ENCODE data around the gene FBF1. TPM values are rescaled to one million over a fixed set of nuclear protein-coding genes. Genes with fewer than 3 reads are reported as not detected.

The FBF1 gene
- total and polyA plus RNA-seq, 9 of the 15 experiments (the other 6 are each of a cell fraction or from before 2014, with no cell fraction given): 0.46 to 14.9 (median 7.5) TPM

- WGBS (ENCODE audit: insufficient coverage, low coverage, missing lambda C conversion rate): 94% methylated on average over 18 of the region's 23 CpGs
- Histone ChIP-seq H3K27ac (ENCODE audit: extremely low read depth, low read depth, low read length) (no peak overlapping the region), H3K36me3 (ENCODE audit: control insufficient read depth, insufficient read depth, low read length) (peaks cover 67% of the 10 kb centered on the region; the same call in 2 of the 3 replicates), H3K9me1 (ENCODE audit: control insufficient read depth, insufficient read depth, low read length) (no peaks in the 10 kb centered on the region), H3K27me3 (ENCODE audit: control insufficient read depth in 2 of 2, insufficient read depth in 2 of 2, low read length in 2 of 2) (no peaks in the 10 kb centered on the region), H3K4me2 (ENCODE audit: insufficient read depth, low read length) (no peak overlapping the region), H3K9ac (ENCODE audit: insufficient read depth in 1 of 2, low read depth in 2 of 2, low read length in 2 of 2) (peak overlapping the region in 1 of 2 experiments; percentile 65; a peak in 2 of 4 replicates), H3K4me3 (no peak overlapping the region), H3K79me2 (ENCODE audit: control insufficient read depth, insufficient read depth, low read length) (peaks cover 39% of the 10 kb centered on the region), H3K4me1 (replicated peaks in 1 of 2; ENCODE audit: control insufficient read depth in 2 of 2, insufficient read depth in 2 of 2, low read length in 2 of 2) (peaks cover 12 to 73% of the 10 kb centered on the region in 2 experiments; a peak in 4 of 5 replicates), H4K20me1 (replicated peaks; ENCODE audit: control insufficient read depth, insufficient read depth, low read length) (no peaks in the 10 kb centered on the region), H3K9me3 (replicated peaks; ENCODE audit: control insufficient read depth, insufficient read depth, low read depth, low read length) (no peaks in the 10 kb centered on the region), H2AFZ (ENCODE audit: low read depth, low read length) (no peak overlapping the region)
- ATAC-seq (no peak), FAIRE-seq (no peak), DNase-seq (ENCODE audit: extremely low read depth in 1 of 4, low spot score in 3 of 4) (no peak)
- ChIA-PET CTCF (ENCODE audit: low intra/inter-chr PET ratio) (no interaction called here), POLR2A (interaction anchor here (0.8 to 15.9 kb wide), 8 partner anchors 10 to 736 kb away, joined by 3 to 169 read pairs (median 4); partner anchors contain the start of genes TRIM47 and WBP2)
- TF ChIP-seq RBFOX2 (IDR thresholded peaks at IDR 0.05; ENCODE audit: low read depth, low read length) (peak; percentile 50; the same call in 1 of the 2 replicates), POLR2G (IDR thresholded peaks at IDR 0.05; ENCODE audit: low read depth, low read length) (peak; percentile 52; the same call in 1 of the 2 replicates), RBM34 (IDR thresholded peaks at IDR 0.05; ENCODE audit: borderline replicate concordance, insufficient read depth, low read length) (no peak)
- in situ Hi-C loops (cut with MboI) (no loop called here), intact Hi-C loops (cut with micrococcal nuclease) (no loop called here)
- BruUV-seq (replicated peaks): no TSS peak
Observed at GRCh38 chr17:75899767-75900468, 40.9 kb downstream of the FBF1 start.

- no peak for FAIRE-seq
- no peak for ATAC-seq
- Histone ChIP-seq H4K20me1 (replicated peaks; ENCODE audit: control insufficient read depth, insufficient read depth, low read length) (no peaks in the 10 kb centered on the region), H3K79me2 (ENCODE audit: control insufficient read depth, insufficient read depth, low read length) (peaks cover 43% of the 10 kb centered on the region), H3K9ac (ENCODE audit: insufficient read depth in 1 of 2, low read depth in 2 of 2, low read length in 2 of 2) (peak overlapping the region in 1 of 2 experiments; percentile 38; a peak in 1 of 4 replicates), H3K4me2 (ENCODE audit: insufficient read depth, low read length) (no peak overlapping the region), H3K9me1 (ENCODE audit: control insufficient read depth, insufficient read depth, low read length) (peaks cover 4% of the 10 kb centered on the region), H3K4me3 (no peak overlapping the region), H3K27me3 (ENCODE audit: control insufficient read depth in 2 of 2, insufficient read depth in 2 of 2, low read length in 2 of 2) (no peaks in the 10 kb centered on the region), H2AFZ (ENCODE audit: low read depth, low read length) (no peak overlapping the region), H3K9me3 (replicated peaks; ENCODE audit: control insufficient read depth, insufficient read depth, low read depth, low read length) (no peaks in the 10 kb centered on the region), H3K27ac (ENCODE audit: extremely low read depth, low read depth, low read length) (no peak overlapping the region), H3K36me3 (ENCODE audit: control insufficient read depth, insufficient read depth, low read length) (peaks cover 69% of the 10 kb centered on the region; the same call in 2 of the 3 replicates), H3K4me1 (replicated peaks in 1 of 2; ENCODE audit: control insufficient read depth in 2 of 2, insufficient read depth in 2 of 2, low read length in 2 of 2) (peaks cover 13 to 77% of the 10 kb centered on the region in 2 experiments; a peak in 4 of 5 replicates)
- intact Hi-C loops (cut with micrococcal nuclease) (no loop called here), in situ Hi-C loops (cut with MboI) (no loop called here)
- 93% methylated on average over 12 of the region's 13 CpGs for WGBS (ENCODE audit: insufficient coverage, low coverage, missing lambda C conversion rate)
- ChIA-PET CTCF (ENCODE audit: low intra/inter-chr PET ratio) (no interaction called here), POLR2A (interaction anchor here (0.8 to 15.9 kb wide), 6 partner anchors 9 to 736 kb away, joined by 3 to 169 read pairs (median 4); partner anchors contain the start of genes TRIM47 and WBP2)
- TF ChIP-seq POLR2H (tag; IDR thresholded peaks at IDR 0.05; ENCODE audit: low read depth) (no peak), HDGF (IDR thresholded peaks at IDR 0.05) (no peak), ZNF583 (CRISPR knock-in tag; IDR thresholded peaks at IDR 0.05) (no peak), JUNB (CRISPR knock-in tag; conservative IDR thresholded peaks at IDR 0.05) (no peak), CXXC5 (CRISPR knock-in tag; IDR thresholded peaks at IDR 0.05) (no peak), MIER1 (IDR thresholded peaks at IDR 0.05; ENCODE audit: low read depth) (no peak), ZNF668 (CRISPR knock-in tag; IDR thresholded peaks at IDR 0.05) (no peak), ZNF436 (CRISPR knock-in tag; IDR thresholded peaks at IDR 0.05) (no peak), ZNF75A (CRISPR knock-in tag; IDR thresholded peaks at IDR 0.05) (no peak), ZFP30 (CRISPR knock-in tag; IDR thresholded peaks at IDR 0.05; ENCODE audit: borderline replicate concordance) (no peak)
- TF ChIP-seq, protein P1, sequence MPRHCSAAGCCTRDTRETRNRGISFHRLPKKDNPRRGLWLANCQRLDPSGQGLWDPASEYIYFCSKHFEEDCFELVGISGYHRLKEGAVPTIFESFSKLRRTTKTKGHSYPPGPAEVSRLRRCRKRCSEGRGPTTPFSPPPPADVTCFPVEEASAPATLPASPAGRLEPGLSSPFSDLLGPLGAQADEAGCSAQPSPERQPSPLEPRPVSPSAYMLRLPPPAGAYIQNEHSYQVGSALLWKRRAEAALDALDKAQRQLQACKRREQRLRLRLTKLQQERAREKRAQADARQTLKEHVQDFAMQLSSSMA (CRISPR knock-in tag; IDR thresholded peaks at IDR 0.05): no peak
- TF ChIP-seq, protein P2, sequence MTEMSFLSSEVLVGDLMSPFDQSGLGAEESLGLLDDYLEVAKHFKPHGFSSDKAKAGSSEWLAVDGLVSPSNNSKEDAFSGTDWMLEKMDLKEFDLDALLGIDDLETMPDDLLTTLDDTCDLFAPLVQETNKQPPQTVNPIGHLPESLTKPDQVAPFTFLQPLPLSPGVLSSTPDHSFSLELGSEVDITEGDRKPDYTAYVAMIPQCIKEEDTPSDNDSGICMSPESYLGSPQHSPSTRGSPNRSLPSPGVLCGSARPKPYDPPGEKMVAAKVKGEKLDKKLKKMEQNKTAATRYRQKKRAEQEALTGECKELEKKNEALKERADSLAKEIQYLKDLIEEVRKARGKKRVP (CRISPR knock-in tag; IDR thresholded peaks at IDR 0.05): no peak
- no TSS peak for BruUV-seq (replicated peaks)
- no peak for DNase-seq (ENCODE audit: extremely low read depth in 1 of 4, low spot score in 3 of 4)
Observed at GRCh38 chr17:75899353-75899752, 41.5 kb downstream of the FBF1 start.
